Activated CD4-positive, alpha-beta T cell treated with anti-CD3 and anti-CD28 coated beads, Interleukin-2, amount 10 ng/mL, durations not matched to agents 7 days and 5 days (primary cell): ENCODE data around the gene LYPD4. TPM values are rescaled to one million over a fixed set of nuclear protein-coding genes. Genes with fewer than 3 reads are reported as not detected.
A peak's percentile ranks its signal among the peaks of the same experiment; 100 is the strongest.

Experiments
- CTCF ChIA-PET: fragments of 350-600 bp; sonication (Branson Sonifier 250); formaldehyde crosslinking; loops from one replicate; lab custom pipeline; 2021; ENCODE audit warnings: antibody characterized with exemption; lab: Charles Lee
- POLR2A ChIA-PET: fragments of 350-600 bp; sonication (Branson Sonifier 250); formaldehyde crosslinking; loops from one replicate; lab custom pipeline; 2021; ENCODE audit warnings: antibody characterized with exemption; lab: Charles Lee
- DNase-seq: peaks from one replicate; pipeline ENCODE4 v3.0.0-alpha.2; 2020
- H3K27ac Mint-ChIP-seq: one replicate; pipeline ENCODE4 v1.8.0; 2021; ENCODE audit warnings: mild to moderate bottlenecking, moderate library complexity, mixed read lengths
- H3K27me3 Mint-ChIP-seq: one replicate; pipeline ENCODE4 v1.8.0; 2021; ENCODE audit warnings: mixed read lengths
- H3K36me3 Mint-ChIP-seq: one replicate; pipeline ENCODE4 v1.8.0; 2021; ENCODE audit warnings: low read depth, mixed read lengths
- H3K4me1 Mint-ChIP-seq: one replicate; pipeline ENCODE4 v1.8.0; 2021; ENCODE audit warnings: mixed read lengths
- H3K4me3 Mint-ChIP-seq: one replicate; pipeline ENCODE4 v1.8.0; 2021; ENCODE audit warnings: mild to moderate bottlenecking, moderate library complexity, mixed read lengths
- H3K9me3 Mint-ChIP-seq: one replicate; pipeline ENCODE4 v1.8.0; 2021; ENCODE audit warnings: mixed read lengths
- total RNA-seq, 2 experiments: library from RNA; stranded (reverse); gene quantifications; one replicate each; pipeline ENCODE4 v1.2.3, GENCODE V29; 2021

LYPD4 gene
- total RNA-seq, 2 experiments from 2014 or later: not detected

DNA sequence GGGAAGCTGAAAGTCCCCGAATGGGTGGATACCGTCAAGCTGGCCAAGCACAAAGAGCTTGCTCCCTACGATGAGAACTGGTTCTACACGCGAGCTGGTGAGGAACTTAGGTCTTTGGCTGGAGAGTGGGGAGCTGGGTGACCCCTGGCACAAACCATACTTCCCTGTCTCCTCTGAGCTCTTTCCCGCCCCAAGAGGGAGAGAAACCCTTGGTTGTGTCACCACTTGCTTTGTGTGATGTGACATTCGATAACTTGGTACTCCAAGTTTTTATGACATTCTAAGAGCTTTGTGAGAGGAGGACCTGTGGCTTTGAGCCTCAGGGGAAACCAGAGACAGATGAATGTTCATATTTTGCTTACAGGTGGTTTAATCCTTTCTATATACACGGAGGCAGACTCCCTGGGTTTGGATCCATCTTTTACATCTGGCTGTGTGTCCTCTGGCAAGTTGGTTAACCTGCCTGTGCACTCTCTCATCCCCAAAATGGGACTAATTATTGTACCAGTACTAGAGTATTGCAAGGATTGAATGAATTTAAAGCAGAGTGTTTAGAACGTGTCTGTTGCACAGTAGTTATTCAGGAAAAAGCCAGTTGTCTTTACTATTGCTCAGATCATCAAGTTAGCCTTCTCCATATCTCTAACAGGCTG lies 16.8 kb upstream of the LYPD4 start:
- peaks cover 53% of the 10 kb centered on the region for H3K36me3 Mint-ChIP-seq
- no peak for DNase-seq
- H3K27ac Mint-ChIP-seq: peak overlapping the region; percentile 94
- CTCF ChIA-PET: interaction anchor here (0.5 to 3.3 kb wide), 5 partner anchors 10 to 441 kb away, joined by 4 to 27 read pairs (median 12); partner anchors contain the start of gene ARHGEF1
- no peaks in the 10 kb centered on the region for H3K9me3 Mint-ChIP-seq
- peaks cover 51% of the 10 kb centered on the region for H3K4me1 Mint-ChIP-seq
- POLR2A ChIA-PET: interaction anchor here (2.2 to 2.4 kb wide), 2 partner anchors 10 to 26 kb away, joined by 5 to 11 read pairs; no protein-coding TSS in a partner anchor
- H3K27me3 Mint-ChIP-seq: no peaks in the 10 kb centered on the region
- peak overlapping the region; percentile 79 for H3K4me3 Mint-ChIP-seq

DNA sequence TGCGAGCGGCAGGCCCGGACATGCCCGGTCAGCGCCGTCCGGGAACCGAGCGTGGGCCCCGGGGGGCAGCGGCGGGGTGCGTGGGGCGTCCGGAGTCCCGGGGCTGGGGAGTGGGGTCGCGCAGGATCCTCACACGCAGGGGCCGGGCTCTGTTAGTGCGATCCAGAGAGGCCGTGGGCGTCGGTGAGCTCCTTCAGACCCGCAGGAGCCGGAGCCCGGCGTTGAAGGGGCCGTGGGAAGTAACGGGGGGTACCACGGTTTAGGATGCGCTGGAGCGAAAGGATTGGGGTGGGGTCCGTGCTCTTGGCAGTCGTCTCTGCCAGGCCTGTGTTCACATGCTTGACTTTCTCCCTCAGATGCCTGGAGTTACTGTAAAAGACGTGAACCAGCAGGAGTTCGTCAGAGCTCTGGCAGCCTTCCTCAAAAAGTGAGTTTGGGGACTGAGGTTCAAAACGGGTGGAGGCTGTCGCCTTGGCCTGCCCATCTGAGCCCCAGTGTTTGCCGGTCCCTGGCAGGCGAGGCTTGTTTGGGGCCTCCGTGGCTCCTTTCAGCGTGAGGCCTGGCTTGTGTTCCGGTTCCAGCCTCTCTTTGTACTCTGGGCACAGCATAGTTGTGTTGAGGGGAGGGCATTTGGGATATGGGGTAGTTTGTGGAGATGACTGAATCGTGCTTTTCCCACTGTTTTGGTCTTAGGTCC lies 16.1 kb upstream of the LYPD4 start:
- H3K27ac Mint-ChIP-seq: peak overlapping the region; percentile 94
- H3K4me1 Mint-ChIP-seq: peaks cover 48% of the 10 kb centered on the region
- H3K36me3 Mint-ChIP-seq: peaks cover 48% of the 10 kb centered on the region
- ChIA-PET CTCF (interaction anchor here (0.5 to 3.3 kb wide), 18 partner anchors 10 to 616 kb away, joined by 3 to 27 read pairs (median 5); partner anchors contain the start of genes ARHGEF1 and RABAC1), POLR2A (interaction anchor here (1.1 to 2.4 kb wide), 3 partner anchors 8 to 26 kb away, joined by 5 to 11 read pairs (median 5); no protein-coding TSS in a partner anchor)
- peak overlapping the region; percentile 79 for H3K4me3 Mint-ChIP-seq
- H3K27me3 Mint-ChIP-seq: peaks cover 2% of the 10 kb centered on the region
- H3K9me3 Mint-ChIP-seq: no peaks in the 10 kb centered on the region
- DNase-seq: no peak

DNA sequence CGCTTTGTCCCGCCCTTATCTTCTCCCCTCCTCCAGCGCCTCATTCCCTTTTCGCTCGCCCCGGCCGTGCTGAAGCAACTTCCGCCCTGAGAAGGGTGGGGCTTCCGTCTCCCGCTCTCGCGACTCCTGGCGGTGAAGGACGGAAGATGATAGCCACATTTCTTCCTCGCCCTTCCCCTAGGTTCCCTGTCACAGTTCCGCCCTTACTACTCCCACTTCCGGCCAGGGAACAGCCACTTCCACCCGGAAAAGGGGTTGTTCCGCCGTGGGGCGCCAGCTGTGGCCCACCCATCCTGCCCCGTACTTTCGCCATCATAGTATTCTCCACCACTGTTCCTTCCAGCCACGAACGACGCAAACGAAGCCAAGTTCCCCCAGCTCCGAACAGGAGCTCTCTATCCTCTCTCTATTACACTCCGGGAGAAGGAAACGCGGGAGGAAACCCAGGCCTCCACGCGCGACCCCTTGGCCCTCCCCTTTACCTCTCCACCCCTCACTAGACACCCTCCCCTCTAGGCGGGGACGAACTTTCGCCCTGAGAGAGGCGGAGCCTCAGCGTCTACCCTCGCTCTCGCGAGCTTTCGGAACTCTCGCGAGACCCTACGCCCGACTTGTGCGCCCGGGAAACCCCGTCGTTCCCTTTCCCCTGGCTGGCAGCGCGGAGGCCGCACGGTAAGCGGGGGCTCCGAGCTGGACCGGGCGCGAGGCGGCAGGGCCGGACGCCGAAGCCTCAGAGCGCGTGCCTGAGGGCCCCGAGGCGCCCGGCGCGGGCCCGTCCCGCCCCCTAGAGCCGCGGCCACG lies 15.3 kb upstream of the LYPD4 start, which contains the start of gene RPS19:
Gene RPS19, plus strand, starts transcription at position 638 of the 801 bp plus-strand sequence. CDS start 520 bp downstream, outside the sequence.
- POLR2A ChIA-PET: interaction anchor here (0.6 to 2.4 kb wide), 6 partner anchors 8 to 403 kb away, joined by 3 to 11 read pairs (median 4); no protein-coding TSS in a partner anchor
- Mint-ChIP-seq H3K27me3 (peaks cover 2% of the 10 kb centered on the region), H3K4me3 (peak within 1 kb of the TSS; percentile 79), H3K27ac (peak within 1 kb of the TSS; percentile 94), H3K9me3 (no peaks in the 10 kb centered on the region), H3K36me3 (peaks cover 43% of the 10 kb centered on the region), H3K4me1 (peaks cover 44% of the 10 kb centered on the region)
- DNase-seq: peak; percentile 98
- CTCF ChIA-PET: interaction anchor here (0.6 to 3.3 kb wide), 27 partner anchors 9 to 615 kb away, joined by 3 to 27 read pairs (median 4); partner anchors contain the start of genes ARHGEF1 and RABAC1

DNA sequence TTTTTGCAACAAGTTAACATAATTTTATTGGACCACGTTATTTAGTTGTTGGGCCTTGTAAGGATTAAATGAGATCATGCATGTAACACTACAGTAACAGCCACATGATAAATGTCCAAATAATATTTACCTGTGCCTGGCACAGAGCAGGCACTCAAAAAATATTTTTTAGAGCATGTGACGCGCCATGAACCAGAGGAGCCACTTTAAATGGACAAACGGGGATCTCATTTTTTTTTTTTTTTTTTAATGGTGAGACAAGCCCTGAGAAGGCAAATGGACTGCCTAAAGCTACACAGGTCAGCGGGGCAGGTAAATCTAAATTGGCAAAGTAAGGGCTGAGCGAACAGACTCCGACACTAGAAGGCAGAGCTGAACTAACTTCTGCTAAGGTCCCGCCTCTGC lies 14.7 kb upstream of the LYPD4 start:
- H3K4me3 Mint-ChIP-seq: peak overlapping the region; percentile 79
- H3K4me1 Mint-ChIP-seq: peaks cover 38% of the 10 kb centered on the region
- peaks cover 37% of the 10 kb centered on the region for H3K36me3 Mint-ChIP-seq
- no peak for DNase-seq
- peaks cover 7% of the 10 kb centered on the region for H3K27me3 Mint-ChIP-seq
- peak overlapping the region; percentile 90 for H3K27ac Mint-ChIP-seq
- POLR2A ChIA-PET: interaction anchor here (0.6 to 2.4 kb wide), 3 partner anchors 12 to 328 kb away, joined by 3 to 11 read pairs (median 4); no protein-coding TSS in a partner anchor
- CTCF ChIA-PET: interaction anchor here (0.6 to 3.3 kb wide), 20 partner anchors 9 to 106 kb away, joined by 3 to 27 read pairs (median 4); partner anchors contain the start of genes ARHGEF1 and RABAC1
- no peaks in the 10 kb centered on the region for H3K9me3 Mint-ChIP-seq

DNA sequence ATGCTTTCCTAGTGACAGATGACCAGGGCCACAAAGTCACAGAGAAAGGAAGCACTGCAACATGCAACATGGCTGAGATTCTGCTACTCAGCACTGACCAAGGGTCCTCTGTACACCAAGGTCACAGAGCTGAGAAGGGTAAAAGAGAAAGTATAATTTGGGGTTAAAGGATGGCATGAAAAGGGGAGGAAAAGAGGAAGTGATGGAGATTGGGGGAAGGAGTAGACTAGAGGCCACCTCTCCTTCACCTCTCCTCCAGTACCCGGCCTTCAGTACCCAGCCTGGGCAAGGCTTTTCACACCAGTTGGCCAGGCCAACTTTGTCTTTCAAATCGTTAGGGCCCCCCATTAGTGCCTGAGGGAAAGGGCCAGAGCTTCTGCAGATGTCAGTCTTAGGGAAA lies 9.3 kb upstream of the LYPD4 start:
- H3K9me3 Mint-ChIP-seq: no peaks in the 10 kb centered on the region
- H3K4me1 Mint-ChIP-seq: no peaks in the 10 kb centered on the region
- no peak for DNase-seq
- H3K36me3 Mint-ChIP-seq: no peaks in the 10 kb centered on the region
- no peak overlapping the region for H3K4me3 Mint-ChIP-seq
- no peak overlapping the region for H3K27ac Mint-ChIP-seq
- CTCF ChIA-PET: interaction anchor here (0.7 to 1.7 kb wide), 3 partner anchors 33 to 596 kb away, joined by 3 to 4 read pairs (median 4); no protein-coding TSS in a partner anchor
- POLR2A ChIA-PET: no interaction called here
- peaks cover 33% of the 10 kb centered on the region for H3K27me3 Mint-ChIP-seq

DNA sequence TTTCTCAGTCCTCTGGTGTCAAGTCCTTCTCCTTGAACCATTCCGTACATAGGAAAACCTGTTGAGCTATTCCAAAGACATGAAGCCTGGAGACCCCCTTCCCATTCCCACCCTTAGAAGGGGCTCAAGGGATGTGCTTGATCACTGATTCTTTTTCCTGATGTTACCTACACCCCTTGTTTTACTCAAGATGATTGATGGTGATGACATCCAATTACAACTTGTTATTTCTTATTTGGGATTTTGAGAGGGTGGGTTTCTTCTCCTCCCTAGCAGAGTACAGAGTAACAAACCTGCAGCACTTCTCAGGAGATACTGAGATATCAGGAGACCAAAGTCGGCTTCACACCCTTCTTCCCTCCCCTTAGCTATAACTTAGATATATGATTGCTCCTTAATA lies 8.9 kb upstream of the LYPD4 start:
- H3K36me3 Mint-ChIP-seq: no peaks in the 10 kb centered on the region
- peaks cover 33% of the 10 kb centered on the region for H3K27me3 Mint-ChIP-seq
- H3K27ac Mint-ChIP-seq: no peak overlapping the region
- ChIA-PET CTCF (interaction anchor here (0.7 to 1.5 kb wide), 2 partner anchors 97 to 597 kb away, joined by 3 to 4 read pairs; no protein-coding TSS in a partner anchor), POLR2A (no interaction called here)
- no peaks in the 10 kb centered on the region for H3K4me1 Mint-ChIP-seq
- no peak overlapping the region for H3K4me3 Mint-ChIP-seq
- DNase-seq: no peak
- H3K9me3 Mint-ChIP-seq: no peaks in the 10 kb centered on the region

DNA sequence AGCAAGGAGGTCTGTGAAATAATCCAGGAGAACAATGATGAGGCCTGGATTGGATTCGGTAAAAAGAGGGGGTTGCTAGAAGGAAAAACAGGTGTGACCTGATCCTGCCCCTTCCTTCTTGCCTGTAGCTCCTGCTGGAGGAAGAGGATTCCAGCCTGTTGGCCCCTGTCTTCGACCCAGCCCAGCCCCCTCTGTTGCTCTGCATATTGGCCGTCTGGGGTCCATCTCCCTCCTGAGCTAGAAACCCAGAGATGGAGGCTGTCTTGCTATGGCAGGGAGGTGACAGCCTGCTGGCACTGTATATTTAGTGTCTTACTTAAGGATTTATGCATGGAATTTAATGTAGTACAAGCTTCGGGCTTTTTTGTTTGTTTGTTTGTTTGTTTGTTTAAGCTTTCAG lies 7.0 kb upstream of the LYPD4 start:
- Mint-ChIP-seq H3K27ac (no peak overlapping the region), H3K9me3 (no peaks in the 10 kb centered on the region), H3K36me3 (no peaks in the 10 kb centered on the region), H3K27me3 (peaks cover 33% of the 10 kb centered on the region), H3K4me1 (no peaks in the 10 kb centered on the region), H3K4me3 (no peak overlapping the region)
- CTCF ChIA-PET: interaction anchor here (1.0 to 1.4 kb wide), 2 partner anchors 15 to 59 kb away, joined by 3 to 4 read pairs; no protein-coding TSS in a partner anchor
- POLR2A ChIA-PET: no interaction called here
- no peak for DNase-seq

DNA sequence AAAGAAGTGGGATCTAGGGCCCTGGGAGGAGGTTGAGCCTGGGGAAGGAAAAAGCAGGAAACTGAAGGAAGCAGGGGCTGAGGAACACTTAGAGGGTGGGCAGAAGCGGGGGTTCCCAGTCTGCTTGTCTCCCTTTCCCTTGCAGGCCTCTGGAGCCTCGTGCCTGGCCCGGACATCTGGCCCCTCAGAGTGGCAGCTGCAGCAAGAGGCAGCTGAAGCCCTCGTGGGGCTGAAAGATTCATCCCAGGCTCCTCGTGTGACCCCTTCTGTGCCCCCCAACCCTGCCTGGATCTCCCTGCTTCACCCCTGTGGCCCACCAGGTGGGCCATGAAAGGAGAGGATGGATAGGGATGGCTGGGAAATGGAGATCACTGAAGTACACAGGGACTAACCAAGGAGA lies 5.9 kb upstream of the LYPD4 start:
- ChIA-PET POLR2A (no interaction called here), CTCF (interaction anchor here (1.4 kb wide), 1 partner anchor 9 kb away, joined by 3 read pairs; no protein-coding TSS in a partner anchor)
- Mint-ChIP-seq H3K4me3 (no peak overlapping the region), H3K9me3 (no peaks in the 10 kb centered on the region), H3K27ac (no peak overlapping the region), H3K4me1 (no peaks in the 10 kb centered on the region), H3K36me3 (no peaks in the 10 kb centered on the region), H3K27me3 (peaks cover 30% of the 10 kb centered on the region)
- no peak for DNase-seq

DNA sequence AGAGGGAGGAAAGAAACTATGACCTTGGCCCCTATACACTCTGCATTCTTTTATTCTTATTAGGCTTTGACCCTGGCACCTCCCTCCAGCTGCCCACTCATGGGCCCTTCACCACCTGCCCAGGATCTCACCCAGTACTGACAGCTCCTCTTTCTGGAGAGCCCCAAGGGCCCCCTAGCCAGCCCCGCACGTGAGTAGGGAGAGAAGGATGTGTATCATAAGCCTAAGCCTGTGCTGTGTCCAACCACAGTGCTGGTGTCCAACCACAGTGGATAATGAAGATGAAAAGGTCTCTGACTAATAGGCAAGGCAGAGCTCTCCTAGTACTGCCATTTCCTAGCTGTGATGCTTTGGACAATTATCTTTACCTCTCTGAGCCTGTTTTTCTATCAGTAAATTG lies 4.6 kb upstream of the LYPD4 start:
- Mint-ChIP-seq H3K9me3 (no peaks in the 10 kb centered on the region), H3K4me3 (no peak overlapping the region), H3K4me1 (no peaks in the 10 kb centered on the region), H3K27me3 (peaks cover 26% of the 10 kb centered on the region), H3K27ac (no peak overlapping the region), H3K36me3 (no peaks in the 10 kb centered on the region)
- ChIA-PET CTCF (interaction anchor here (1.0 to 1.4 kb wide), 2 partner anchors 10 to 12 kb away, joined by 3 read pairs; no protein-coding TSS in a partner anchor), POLR2A (no interaction called here)
- DNase-seq: no peak

DNA sequence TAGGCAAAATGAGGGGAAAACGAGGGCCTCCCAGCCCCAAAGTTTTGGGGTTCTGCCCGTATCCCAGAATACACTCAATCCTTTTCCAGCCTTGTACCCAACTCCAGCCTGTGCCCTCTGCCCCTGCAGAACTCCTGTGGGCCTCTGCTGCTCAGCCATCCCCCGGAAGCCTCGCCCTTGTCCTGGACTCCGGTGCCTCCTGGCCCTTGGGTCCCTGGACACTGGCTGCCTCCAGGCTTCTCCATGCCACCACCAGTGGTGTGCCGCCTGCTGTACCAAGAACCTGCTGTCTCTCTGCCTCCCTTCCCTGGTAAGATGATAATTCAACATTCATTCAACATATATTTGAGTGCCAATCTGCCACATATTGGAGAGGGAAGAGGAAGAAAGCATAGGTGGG lies 4.2 kb upstream of the LYPD4 start:
- POLR2A ChIA-PET: no interaction called here
- Mint-ChIP-seq H3K27me3 (peaks cover 25% of the 10 kb centered on the region), H3K9me3 (no peaks in the 10 kb centered on the region), H3K4me1 (no peaks in the 10 kb centered on the region), H3K36me3 (no peaks in the 10 kb centered on the region), H3K4me3 (no peak overlapping the region), H3K27ac (peak overlapping the region; percentile 16)
- CTCF ChIA-PET: interaction anchor here (1.4 kb wide), 1 partner anchor 11 kb away, joined by 3 read pairs; no protein-coding TSS in a partner anchor
- no peak for DNase-seq

DNA sequence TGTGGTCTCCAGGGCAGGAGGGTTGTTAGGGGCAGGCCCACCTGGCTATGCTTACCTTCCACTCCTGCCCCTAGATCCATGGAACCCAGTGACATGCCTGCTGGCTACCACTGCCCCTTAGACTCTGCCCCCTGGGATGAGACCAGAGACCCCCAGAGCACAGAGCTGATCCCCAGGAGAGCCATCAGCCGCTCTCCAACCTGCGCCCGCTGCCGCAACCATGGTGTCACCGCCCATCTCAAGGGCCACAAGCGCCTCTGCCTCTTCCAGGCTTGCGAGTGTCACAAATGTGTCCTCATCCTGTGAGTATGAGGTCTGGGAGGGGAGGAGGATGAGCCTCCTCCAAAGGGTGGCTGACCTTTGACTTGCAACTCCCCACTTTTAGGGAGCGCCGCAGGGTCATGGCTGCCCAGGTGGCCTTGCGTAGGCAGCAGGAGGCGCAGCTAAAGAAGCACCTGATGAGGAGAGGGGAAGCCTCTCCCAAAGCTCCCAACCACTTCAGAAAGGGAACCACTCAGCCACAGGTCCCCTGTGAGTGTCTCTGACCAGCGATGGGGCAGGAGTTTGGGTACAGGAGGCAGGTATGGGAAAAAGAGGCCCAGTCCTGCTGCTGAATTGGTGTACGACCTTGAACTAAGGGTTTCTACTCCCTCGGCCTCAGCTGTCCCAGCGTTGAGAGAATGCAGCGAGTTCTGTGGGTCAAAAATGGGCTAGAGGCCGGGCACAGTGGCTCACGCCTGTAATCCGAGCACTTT lies 3.0 kb upstream of the LYPD4 start:
- no peaks in the 10 kb centered on the region for H3K4me1 Mint-ChIP-seq
- CTCF ChIA-PET: interaction anchor here (0.8 kb wide), 1 partner anchor 13 kb away, joined by 3 read pairs; no protein-coding TSS in a partner anchor
- no peak overlapping the region for H3K4me3 Mint-ChIP-seq
- peaks cover 14% of the 10 kb centered on the region for H3K27me3 Mint-ChIP-seq
- POLR2A ChIA-PET: no interaction called here
- H3K36me3 Mint-ChIP-seq: no peaks in the 10 kb centered on the region
- H3K27ac Mint-ChIP-seq: no peak overlapping the region
- H3K9me3 Mint-ChIP-seq: no peaks in the 10 kb centered on the region
- no peak for DNase-seq
